ENCODE data around the gene IL1RAPL2.

Gene IL1RAPL2

DNA sequence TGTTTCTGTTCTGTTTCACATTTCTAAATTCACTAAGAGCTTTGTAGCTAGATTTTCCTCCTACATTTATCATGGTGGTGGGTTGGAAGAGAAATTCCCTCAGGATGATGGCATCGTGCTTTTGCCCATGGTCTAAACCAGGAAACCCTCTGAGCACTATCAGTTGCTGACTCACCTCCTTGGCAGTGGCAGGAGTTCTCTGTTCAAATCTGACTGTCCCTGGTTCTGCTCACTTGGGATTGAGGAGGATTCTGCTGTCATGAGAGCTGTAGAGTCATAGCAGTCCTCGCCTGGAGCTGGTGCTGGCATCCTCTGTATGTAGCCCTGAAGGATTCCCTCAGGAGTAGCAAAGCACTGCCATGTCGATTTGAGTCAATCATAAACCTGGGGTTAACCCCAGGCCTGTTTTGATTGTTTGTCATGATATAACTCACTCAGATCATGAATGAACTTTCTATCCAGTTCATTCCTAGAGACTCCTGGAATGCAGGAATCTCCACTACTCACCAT lies 645.1 kb downstream of the IL1RAPL2 start:
- Histone ChIP-seq H3K9me2 (replicated peaks; ENCODE audit: control insufficient read depth, low read length) (no peaks in the 10 kb centered on the region), H3K79me2 (ENCODE audit: control insufficient read depth, low read length) (no peaks in the 10 kb centered on the region), H3K4me3 (ENCODE audit: low read length) (no peak overlapping the region), H3K27me3 (ENCODE audit: control insufficient read depth, low read length) (no peaks in the 10 kb centered on the region), H3K4me2 (ENCODE audit: low read length) (no peak overlapping the region), H4K20me1 (ENCODE audit: control insufficient read depth, insufficient read depth, low read depth, low read length) (no peaks in the 10 kb centered on the region), H3K4me1 (ENCODE audit: control insufficient read depth, low read length) (no peaks in the 10 kb centered on the region), H3K27ac (ENCODE audit: low read depth, low read length) (no peak overlapping the region), H3K36me3 (ENCODE audit: control insufficient read depth, low read length) (no peaks in the 10 kb centered on the region), H3K9me3 (ENCODE audit: control insufficient read depth, insufficient read depth, low read length) (no peaks in the 10 kb centered on the region), H3F3A (ENCODE audit: control insufficient read depth, insufficient read depth) (no peaks in the 10 kb centered on the region)
- TF ChIP-seq, protein P1, sequence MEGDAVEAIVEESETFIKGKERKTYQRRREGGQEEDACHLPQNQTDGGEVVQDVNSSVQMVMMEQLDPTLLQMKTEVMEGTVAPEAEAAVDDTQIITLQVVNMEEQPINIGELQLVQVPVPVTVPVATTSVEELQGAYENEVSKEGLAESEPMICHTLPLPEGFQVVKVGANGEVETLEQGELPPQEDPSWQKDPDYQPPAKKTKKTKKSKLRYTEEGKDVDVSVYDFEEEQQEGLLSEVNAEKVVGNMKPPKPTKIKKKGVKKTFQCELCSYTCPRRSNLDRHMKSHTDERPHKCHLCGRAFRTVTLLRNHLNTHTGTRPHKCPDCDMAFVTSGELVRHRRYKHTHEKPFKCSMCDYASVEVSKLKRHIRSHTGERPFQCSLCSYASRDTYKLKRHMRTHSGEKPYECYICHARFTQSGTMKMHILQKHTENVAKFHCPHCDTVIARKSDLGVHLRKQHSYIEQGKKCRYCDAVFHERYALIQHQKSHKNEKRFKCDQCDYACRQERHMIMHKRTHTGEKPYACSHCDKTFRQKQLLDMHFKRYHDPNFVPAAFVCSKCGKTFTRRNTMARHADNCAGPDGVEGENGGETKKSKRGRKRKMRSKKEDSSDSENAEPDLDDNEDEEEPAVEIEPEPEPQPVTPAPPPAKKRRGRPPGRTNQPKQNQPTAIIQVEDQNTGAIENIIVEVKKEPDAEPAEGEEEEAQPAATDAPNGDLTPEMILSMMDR (IDR thresholded peaks at IDR 0.05; ENCODE audit: low read depth, low read length, poor library complexity, severe bottlenecking): no peak
- no peak for TF ChIP-seq EZH2phosphoT487 (IDR thresholded peaks at IDR 0.05; ENCODE audit: borderline replicate concordance, low read length)

- H3K27ac ChIP-seq (ENCODE audit: low read depth, low read length): no peak overlapping the region
- H3K4me2 ChIP-seq (ENCODE audit: low read length): no peak overlapping the region
- H3K9me2 ChIP-seq (replicated peaks; ENCODE audit: control insufficient read depth, low read length): no peaks in the 10 kb centered on the region
- H3K79me2 ChIP-seq (ENCODE audit: control insufficient read depth, low read length): no peaks in the 10 kb centered on the region
- TF ChIP-seq, protein P1 (IDR thresholded peaks at IDR 0.05; ENCODE audit: low read depth, low read length, poor library complexity, severe bottlenecking): no peak
- no peak for TF ChIP-seq EZH2phosphoT487 (IDR thresholded peaks at IDR 0.05; ENCODE audit: borderline replicate concordance, low read length)
- no peaks in the 10 kb centered on the region for H3K9me3 ChIP-seq (ENCODE audit: control insufficient read depth, insufficient read depth, low read length)
- H3K36me3 ChIP-seq (ENCODE audit: control insufficient read depth, low read length): no peaks in the 10 kb centered on the region
- no peaks in the 10 kb centered on the region for H3K4me1 ChIP-seq (ENCODE audit: control insufficient read depth, low read length)
- H3K4me3 ChIP-seq (ENCODE audit: low read length): no peak overlapping the region
- no peaks in the 10 kb centered on the region for H3K27me3 ChIP-seq (ENCODE audit: control insufficient read depth, low read length)
- H3F3A ChIP-seq (ENCODE audit: control insufficient read depth, insufficient read depth): no peaks in the 10 kb centered on the region
- no peaks in the 10 kb centered on the region for H4K20me1 ChIP-seq (ENCODE audit: control insufficient read depth, insufficient read depth, low read depth, low read length)
Measured at GRCh38 chrX:105219454-105220401, 653.7 kb downstream of the IL1RAPL2 start.

DNA sequence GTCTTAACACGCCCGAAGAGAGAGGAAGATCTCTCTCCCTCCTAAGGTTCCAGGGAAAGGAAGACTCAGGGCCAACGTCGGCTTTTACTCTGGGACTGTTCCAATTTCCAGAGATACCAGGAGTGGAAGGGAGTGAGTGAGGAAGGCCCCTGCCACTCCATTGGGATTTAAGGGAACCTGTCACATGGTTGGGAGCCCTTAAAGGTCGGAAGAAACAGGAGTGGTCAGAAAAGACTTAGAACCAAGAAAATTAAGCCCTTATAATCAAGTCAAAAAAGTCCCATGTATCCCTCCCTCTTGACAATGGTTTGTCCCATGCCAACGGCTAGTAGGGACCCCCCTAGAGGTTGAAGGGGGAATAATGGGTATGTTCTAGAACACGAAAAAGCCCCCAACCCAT lies 654.6 kb downstream of the IL1RAPL2 start, which contains the start of gene TEX13A:
Gene TEX13A, minus strand, starts transcription at position 59 of the 400 bp plus-strand sequence. CDS start 297 bp downstream, outside the sequence.
- no peaks in the 10 kb centered on the region for H3F3A ChIP-seq (ENCODE audit: control insufficient read depth, insufficient read depth)
- no peak for TF ChIP-seq EZH2phosphoT487 (IDR thresholded peaks at IDR 0.05; ENCODE audit: borderline replicate concordance, low read length)
- TF ChIP-seq, protein P1 (IDR thresholded peaks at IDR 0.05; ENCODE audit: low read depth, low read length, poor library complexity, severe bottlenecking): no peak
- no peak within 1 kb of the TSS for H3K27ac ChIP-seq (ENCODE audit: low read depth, low read length)
- H3K9me3 ChIP-seq (ENCODE audit: control insufficient read depth, insufficient read depth, low read length): no peaks in the 10 kb centered on the region
- H4K20me1 ChIP-seq (ENCODE audit: control insufficient read depth, insufficient read depth, low read depth, low read length): no peaks in the 10 kb centered on the region
- H3K9me2 ChIP-seq (replicated peaks; ENCODE audit: control insufficient read depth, low read length): no peaks in the 10 kb centered on the region
- H3K4me1 ChIP-seq (ENCODE audit: control insufficient read depth, low read length): no peaks in the 10 kb centered on the region
- H3K79me2 ChIP-seq (ENCODE audit: control insufficient read depth, low read length): no peaks in the 10 kb centered on the region
- H3K36me3 ChIP-seq (ENCODE audit: control insufficient read depth, low read length): no peaks in the 10 kb centered on the region
- H3K4me2 ChIP-seq (ENCODE audit: low read length): no peak within 1 kb of the TSS
- no peaks in the 10 kb centered on the region for H3K27me3 ChIP-seq (ENCODE audit: control insufficient read depth, low read length)
- H3K4me3 ChIP-seq (ENCODE audit: low read length): no peak within 1 kb of the TSS

All from DOHH2 (cell line).